PC-9 (cell line): ENCODE results near the gene ZFAND3.

Experiments used
- CTCF ChIP-seq: fragments of 200-600 bp; sonication (generic); conservative IDR thresholded peaks from 2 replicates; pipeline ENCODE4 v1.6.1; 2017; ENCODE audit warnings: mixed run types, antibody characterized with exemption, mild to moderate bottlenecking, moderate library complexity
- EZH2 ChIP-seq: fragments of 200-600 bp; sonication (generic); IDR thresholded peaks from 2 replicates; pipeline ENCODE4 v1.8.0; 2017; ENCODE audit warnings: antibody characterized with exemption, low read depth

- no peak for TF ChIP-seq CTCF
- TF ChIP-seq EZH2: no peak
Observed at GRCh38 chr6:37818536-37819176, 871 bp upstream of the ZFAND3 start.
